HL-60 (cell line): ENCODE results near the gene FBXO24.

Experiments used
- POLR2AphosphoS5 ChIP-seq: IDR thresholded peaks from 2 replicates; pipeline ENCODE4 v1.6.1; 2012; ENCODE audit warnings: low read depth
- TF ChIP-seq, protein P1 (sequence below): IDR thresholded peaks from one replicate; pipeline ENCODE4 v1.5.1; 2011; ENCODE audit warnings: low read length, control low read depth, inconsistent platforms; ENCODE audit not compliant: insufficient read depth
- TF ChIP-seq, protein P2 (sequence below): IDR thresholded peaks from 2 replicates; pipeline ENCODE4 v1.6.1; 2012; ENCODE audit warnings: low read depth; ENCODE audit not compliant: insufficient replicate concordance

DNA sequence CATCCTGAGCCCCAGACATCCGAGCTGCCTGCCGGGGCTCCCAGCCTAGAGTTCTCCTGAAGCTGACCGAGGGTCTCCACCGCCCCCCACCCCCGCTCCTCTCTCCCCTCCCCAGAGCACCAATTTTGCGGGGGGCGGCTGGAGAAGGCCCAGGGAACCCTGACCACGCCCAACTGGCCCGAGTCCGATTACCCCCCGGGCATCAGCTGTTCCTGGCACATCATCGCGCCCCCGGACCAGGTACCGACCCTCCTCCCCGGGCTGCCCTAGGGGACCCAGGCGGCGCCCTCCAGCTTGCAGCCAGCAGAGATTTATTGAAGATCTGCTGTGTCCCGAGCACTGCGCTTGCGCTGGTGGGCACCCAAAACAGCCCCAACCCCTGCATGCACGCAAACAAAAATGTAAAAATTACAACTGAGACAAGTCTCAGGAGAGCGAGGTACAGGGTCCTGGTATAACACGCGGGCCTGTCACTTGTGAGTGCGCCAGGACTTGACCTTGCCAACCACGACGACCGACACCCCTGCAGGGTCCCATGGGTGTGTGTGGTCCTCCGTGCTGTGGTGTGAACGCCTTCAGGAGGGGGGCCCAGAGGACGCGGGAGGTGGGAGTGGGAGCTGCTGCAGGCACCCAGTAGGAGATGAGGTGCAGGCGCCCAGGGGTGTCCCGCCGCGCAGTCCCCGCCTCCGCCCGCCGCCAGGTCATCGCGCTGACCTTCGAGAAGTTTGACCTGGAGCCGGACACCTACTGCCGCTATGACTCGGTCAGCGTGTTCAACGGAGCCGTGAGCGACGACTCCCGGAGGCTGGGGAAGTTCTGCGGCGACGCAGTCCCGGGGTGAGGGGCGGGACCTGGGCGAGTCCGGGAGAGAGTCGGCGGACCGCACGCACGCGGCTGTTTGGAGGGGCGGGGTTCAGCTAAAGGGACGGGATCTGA, 19.1 kb downstream of the FBXO24 start:
- TF ChIP-seq, protein P1, sequence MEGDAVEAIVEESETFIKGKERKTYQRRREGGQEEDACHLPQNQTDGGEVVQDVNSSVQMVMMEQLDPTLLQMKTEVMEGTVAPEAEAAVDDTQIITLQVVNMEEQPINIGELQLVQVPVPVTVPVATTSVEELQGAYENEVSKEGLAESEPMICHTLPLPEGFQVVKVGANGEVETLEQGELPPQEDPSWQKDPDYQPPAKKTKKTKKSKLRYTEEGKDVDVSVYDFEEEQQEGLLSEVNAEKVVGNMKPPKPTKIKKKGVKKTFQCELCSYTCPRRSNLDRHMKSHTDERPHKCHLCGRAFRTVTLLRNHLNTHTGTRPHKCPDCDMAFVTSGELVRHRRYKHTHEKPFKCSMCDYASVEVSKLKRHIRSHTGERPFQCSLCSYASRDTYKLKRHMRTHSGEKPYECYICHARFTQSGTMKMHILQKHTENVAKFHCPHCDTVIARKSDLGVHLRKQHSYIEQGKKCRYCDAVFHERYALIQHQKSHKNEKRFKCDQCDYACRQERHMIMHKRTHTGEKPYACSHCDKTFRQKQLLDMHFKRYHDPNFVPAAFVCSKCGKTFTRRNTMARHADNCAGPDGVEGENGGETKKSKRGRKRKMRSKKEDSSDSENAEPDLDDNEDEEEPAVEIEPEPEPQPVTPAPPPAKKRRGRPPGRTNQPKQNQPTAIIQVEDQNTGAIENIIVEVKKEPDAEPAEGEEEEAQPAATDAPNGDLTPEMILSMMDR, result no peak
- no peak for TF ChIP-seq POLR2AphosphoS5
- TF ChIP-seq, protein P2, sequence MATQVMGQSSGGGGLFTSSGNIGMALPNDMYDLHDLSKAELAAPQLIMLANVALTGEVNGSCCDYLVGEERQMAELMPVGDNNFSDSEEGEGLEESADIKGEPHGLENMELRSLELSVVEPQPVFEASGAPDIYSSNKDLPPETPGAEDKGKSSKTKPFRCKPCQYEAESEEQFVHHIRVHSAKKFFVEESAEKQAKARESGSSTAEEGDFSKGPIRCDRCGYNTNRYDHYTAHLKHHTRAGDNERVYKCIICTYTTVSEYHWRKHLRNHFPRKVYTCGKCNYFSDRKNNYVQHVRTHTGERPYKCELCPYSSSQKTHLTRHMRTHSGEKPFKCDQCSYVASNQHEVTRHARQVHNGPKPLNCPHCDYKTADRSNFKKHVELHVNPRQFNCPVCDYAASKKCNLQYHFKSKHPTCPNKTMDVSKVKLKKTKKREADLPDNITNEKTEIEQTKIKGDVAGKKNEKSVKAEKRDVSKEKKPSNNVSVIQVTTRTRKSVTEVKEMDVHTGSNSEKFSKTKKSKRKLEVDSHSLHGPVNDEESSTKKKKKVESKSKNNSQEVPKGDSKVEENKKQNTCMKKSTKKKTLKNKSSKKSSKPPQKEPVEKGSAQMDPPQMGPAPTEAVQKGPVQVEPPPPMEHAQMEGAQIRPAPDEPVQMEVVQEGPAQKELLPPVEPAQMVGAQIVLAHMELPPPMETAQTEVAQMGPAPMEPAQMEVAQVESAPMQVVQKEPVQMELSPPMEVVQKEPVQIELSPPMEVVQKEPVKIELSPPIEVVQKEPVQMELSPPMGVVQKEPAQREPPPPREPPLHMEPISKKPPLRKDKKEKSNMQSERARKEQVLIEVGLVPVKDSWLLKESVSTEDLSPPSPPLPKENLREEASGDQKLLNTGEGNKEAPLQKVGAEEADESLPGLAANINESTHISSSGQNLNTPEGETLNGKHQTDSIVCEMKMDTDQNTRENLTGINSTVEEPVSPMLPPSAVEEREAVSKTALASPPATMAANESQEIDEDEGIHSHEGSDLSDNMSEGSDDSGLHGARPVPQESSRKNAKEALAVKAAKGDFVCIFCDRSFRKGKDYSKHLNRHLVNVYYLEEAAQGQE, result no peak
